MM.1S (cell line): ENCODE results near the gene MAMLD1.

ENCODE experiments used
- CTCF ChIP-seq: fragments of 300-600 bp; sonication (generic); IDR thresholded peaks from 2 replicates; pipeline ENCODE4 v1.5.1; 2016; ENCODE audit warnings: antibody characterized with exemption, low read length, mixed read lengths
- EZH2 ChIP-seq: fragments of 300-600 bp; sonication (generic); optimal IDR thresholded peaks from 2 replicates; pipeline ENCODE3; 2017; ENCODE audit warnings: low read depth, mild to moderate bottlenecking, antibody characterized with exemption, low read length, mixed read lengths
- EZH2phosphoT487 ChIP-seq: fragments of 300-600 bp; sonication (generic); IDR thresholded peaks from 2 replicates; pipeline ENCODE4 v1.6.1; 2018; ENCODE audit warnings: antibody characterized with exemption, low read length

- TF ChIP-seq EZH2phosphoT487 (no peak), EZH2 (no peak), CTCF (no peak)
Measured at GRCh38 chrX:150465881-150466775, 103.0 kb downstream of the MAMLD1 start.
